ENCODE measurements around the gene ADAMTS12.

DNA sequence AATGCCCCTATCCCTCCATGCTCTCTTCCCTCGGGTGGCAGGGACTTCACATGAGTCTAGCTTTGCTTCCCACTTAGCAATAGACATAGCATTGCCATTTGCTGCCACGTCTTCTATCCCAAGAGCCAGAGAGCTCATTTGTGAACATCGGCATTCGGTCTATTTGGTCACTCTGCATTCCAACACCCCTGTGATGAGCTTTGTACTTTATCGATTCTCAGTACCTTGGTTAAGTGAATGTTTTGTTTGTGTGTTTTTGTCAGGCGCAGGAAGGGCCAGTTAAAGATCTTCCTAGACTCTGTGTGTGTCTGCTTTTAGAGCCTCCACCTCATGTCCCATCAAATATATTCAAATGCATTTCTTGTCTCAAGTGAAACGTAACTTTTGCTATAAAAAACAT, 309.4 kb downstream of the ADAMTS12 start:
- TF ChIP-seq, protein P1, sequence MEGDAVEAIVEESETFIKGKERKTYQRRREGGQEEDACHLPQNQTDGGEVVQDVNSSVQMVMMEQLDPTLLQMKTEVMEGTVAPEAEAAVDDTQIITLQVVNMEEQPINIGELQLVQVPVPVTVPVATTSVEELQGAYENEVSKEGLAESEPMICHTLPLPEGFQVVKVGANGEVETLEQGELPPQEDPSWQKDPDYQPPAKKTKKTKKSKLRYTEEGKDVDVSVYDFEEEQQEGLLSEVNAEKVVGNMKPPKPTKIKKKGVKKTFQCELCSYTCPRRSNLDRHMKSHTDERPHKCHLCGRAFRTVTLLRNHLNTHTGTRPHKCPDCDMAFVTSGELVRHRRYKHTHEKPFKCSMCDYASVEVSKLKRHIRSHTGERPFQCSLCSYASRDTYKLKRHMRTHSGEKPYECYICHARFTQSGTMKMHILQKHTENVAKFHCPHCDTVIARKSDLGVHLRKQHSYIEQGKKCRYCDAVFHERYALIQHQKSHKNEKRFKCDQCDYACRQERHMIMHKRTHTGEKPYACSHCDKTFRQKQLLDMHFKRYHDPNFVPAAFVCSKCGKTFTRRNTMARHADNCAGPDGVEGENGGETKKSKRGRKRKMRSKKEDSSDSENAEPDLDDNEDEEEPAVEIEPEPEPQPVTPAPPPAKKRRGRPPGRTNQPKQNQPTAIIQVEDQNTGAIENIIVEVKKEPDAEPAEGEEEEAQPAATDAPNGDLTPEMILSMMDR (IDR thresholded peaks at IDR 0.05), result no peak
- no peak for TF ChIP-seq POLR2AphosphoS5 (IDR thresholded peaks at IDR 0.05)
